Stimulated activated CD4-positive, alpha-beta T cell treated with anti-CD3 and anti-CD28 coated beads, Interleukin-12 subunit alpha, Interleukin-12 subunit beta, amount 100 ng/mL, for 48 hours (primary cell): ENCODE measurements around the gene SLC25A40.

Source experiments
- DNase-seq, 3 donors: peaks; one replicate each; pipeline ENCODE4 v3.0.0-alpha.2; 2020; ENCODE audit warnings: low read depth in 2 of 3, low spot score in 1 of 3

Gene SLC25A40

GRCh38 chr7:87785368-87785995 lies 90.7 kb downstream of the SLC25A40 start:
- DNase-seq, result no peak

GRCh38 chr7:87784424-87784823 lies 91.7 kb downstream of the SLC25A40 start:
- no peak for DNase-seq
